ENCODE results near the gene LCP1. TPM values are rescaled to one million over a fixed set of nuclear protein-coding genes. Genes with fewer than 3 reads are reported as not detected.

LCP1 gene
- total and polyA plus RNA-seq, 2 of the 13 experiments (the other 11 are each of a cell fraction or from before 2014, with no cell fraction given), result 1.6 TPM

DNA sequence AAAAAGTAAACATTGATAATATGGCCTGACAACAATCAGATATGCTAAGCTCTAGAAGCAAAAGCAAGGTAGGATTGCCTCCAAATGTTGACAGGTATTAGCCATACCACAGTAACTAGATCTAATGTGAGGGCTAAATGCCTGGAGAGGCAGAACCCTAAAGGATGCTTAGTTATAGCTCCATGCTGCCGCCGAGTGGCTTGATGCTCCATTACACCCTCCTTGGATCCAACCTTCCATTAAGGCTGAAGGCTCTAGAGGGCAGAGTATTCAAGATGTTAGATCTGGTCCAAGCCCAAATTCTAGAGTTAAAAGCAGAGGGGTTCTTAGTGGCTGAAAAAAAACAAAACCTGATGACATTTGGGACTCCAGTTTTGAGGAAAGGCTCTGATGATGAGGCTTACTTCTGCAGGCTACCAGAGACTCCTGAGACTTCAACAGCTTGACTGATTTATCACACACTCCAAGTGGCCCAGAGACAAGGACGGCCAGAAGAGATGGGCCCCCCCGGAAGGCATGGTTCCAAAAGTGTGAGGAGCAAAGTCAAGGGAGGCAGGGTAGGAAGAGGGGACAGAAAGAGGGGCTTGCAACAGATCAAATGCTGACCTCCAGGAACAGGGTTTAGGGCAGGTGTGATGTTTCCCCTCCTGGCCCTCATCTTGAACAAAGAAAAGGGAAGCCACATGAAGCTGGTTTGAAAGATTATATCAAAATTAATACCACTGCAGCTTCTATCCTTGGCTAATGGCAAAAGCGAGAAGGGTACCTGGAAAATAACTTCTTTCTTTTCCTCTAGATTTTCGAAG, 55.2 kb downstream of the LCP1 start (continued):
- TF ChIP-seq ZNF207 (IDR thresholded peaks at IDR 0.05; ENCODE audit: borderline replicate concordance) (no peak), SPEN (CRISPR knock-in tag; IDR thresholded peaks at IDR 0.05; ENCODE audit: low read depth) (no peak), YY1 (IDR thresholded peaks at IDR 0.05; ENCODE audit: insufficient read depth, insufficient replicate concordance, low read depth, low read length) (no peak), RELA (CRISPR knock-in tag; IDR thresholded peaks at IDR 0.05) (no peak), HOXA5 (CRISPR knock-in tag; IDR thresholded peaks at IDR 0.05) (no peak), MIER2 (CRISPR knock-in tag; IDR thresholded peaks at IDR 0.05) (no peak), ISX (CRISPR knock-in tag; conservative IDR thresholded peaks at IDR 0.05) (no peak), RAD21 (CRISPR knock-in tag; IDR thresholded peaks at IDR 0.05) (peak; percentile 88), HNRNPH1 (optimal IDR thresholded peaks at IDR 0.05; ENCODE audit: low read depth, low read length) (no peak), ZNF614 (CRISPR knock-in tag; IDR thresholded peaks at IDR 0.05; ENCODE audit: borderline replicate concordance) (0 out of 2 replicates have a peak, but pooled peaks have one; percentile 46), PHF21A (CRISPR knock-in tag; IDR thresholded peaks at IDR 0.05) (no peak), ZNF343 (CRISPR knock-in tag; IDR thresholded peaks at IDR 0.05) (no peak)
- TF ChIP-seq, protein P1, sequence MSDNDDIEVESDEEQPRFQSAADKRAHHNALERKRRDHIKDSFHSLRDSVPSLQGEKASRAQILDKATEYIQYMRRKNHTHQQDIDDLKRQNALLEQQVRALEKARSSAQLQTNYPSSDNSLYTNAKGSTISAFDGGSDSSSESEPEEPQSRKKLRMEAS (IDR thresholded peaks at IDR 0.05), result no peak
- TF ChIP-seq, protein P2, sequence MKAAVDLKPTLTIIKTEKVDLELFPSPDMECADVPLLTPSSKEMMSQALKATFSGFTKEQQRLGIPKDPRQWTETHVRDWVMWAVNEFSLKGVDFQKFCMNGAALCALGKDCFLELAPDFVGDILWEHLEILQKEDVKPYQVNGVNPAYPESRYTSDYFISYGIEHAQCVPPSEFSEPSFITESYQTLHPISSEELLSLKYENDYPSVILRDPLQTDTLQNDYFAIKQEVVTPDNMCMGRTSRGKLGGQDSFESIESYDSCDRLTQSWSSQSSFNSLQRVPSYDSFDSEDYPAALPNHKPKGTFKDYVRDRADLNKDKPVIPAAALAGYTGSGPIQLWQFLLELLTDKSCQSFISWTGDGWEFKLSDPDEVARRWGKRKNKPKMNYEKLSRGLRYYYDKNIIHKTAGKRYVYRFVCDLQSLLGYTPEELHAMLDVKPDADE (CRISPR knock-in tag; IDR thresholded peaks at IDR 0.05), result no peak
- TF ChIP-seq, protein P3, sequence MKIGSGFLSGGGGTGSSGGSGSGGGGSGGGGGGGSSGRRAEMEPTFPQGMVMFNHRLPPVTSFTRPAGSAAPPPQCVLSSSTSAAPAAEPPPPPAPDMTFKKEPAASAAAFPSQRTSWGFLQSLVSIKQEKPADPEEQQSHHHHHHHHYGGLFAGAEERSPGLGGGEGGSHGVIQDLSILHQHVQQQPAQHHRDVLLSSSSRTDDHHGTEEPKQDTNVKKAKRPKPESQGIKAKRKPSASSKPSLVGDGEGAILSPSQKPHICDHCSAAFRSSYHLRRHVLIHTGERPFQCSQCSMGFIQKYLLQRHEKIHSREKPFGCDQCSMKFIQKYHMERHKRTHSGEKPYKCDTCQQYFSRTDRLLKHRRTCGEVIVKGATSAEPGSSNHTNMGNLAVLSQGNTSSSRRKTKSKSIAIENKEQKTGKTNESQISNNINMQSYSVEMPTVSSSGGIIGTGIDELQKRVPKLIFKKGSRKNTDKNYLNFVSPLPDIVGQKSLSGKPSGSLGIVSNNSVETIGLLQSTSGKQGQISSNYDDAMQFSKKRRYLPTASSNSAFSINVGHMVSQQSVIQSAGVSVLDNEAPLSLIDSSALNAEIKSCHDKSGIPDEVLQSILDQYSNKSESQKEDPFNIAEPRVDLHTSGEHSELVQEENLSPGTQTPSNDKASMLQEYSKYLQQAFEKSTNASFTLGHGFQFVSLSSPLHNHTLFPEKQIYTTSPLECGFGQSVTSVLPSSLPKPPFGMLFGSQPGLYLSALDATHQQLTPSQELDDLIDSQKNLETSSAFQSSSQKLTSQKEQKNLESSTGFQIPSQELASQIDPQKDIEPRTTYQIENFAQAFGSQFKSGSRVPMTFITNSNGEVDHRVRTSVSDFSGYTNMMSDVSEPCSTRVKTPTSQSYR (CRISPR knock-in tag; IDR thresholded peaks at IDR 0.05; ENCODE audit: borderline replicate concordance), result no peak
- TF ChIP-seq, protein P4, sequence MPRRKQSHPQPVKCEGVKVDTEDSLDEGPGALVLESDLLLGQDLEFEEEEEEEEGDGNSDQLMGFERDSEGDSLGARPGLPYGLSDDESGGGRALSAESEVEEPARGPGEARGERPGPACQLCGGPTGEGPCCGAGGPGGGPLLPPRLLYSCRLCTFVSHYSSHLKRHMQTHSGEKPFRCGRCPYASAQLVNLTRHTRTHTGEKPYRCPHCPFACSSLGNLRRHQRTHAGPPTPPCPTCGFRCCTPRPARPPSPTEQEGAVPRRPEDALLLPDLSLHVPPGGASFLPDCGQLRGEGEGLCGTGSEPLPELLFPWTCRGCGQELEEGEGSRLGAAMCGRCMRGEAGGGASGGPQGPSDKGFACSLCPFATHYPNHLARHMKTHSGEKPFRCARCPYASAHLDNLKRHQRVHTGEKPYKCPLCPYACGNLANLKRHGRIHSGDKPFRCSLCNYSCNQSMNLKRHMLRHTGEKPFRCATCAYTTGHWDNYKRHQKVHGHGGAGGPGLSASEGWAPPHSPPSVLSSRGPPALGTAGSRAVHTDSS (CRISPR knock-in tag; conservative IDR thresholded peaks at IDR 0.05), result no peak
- TF ChIP-seq, protein P5, sequence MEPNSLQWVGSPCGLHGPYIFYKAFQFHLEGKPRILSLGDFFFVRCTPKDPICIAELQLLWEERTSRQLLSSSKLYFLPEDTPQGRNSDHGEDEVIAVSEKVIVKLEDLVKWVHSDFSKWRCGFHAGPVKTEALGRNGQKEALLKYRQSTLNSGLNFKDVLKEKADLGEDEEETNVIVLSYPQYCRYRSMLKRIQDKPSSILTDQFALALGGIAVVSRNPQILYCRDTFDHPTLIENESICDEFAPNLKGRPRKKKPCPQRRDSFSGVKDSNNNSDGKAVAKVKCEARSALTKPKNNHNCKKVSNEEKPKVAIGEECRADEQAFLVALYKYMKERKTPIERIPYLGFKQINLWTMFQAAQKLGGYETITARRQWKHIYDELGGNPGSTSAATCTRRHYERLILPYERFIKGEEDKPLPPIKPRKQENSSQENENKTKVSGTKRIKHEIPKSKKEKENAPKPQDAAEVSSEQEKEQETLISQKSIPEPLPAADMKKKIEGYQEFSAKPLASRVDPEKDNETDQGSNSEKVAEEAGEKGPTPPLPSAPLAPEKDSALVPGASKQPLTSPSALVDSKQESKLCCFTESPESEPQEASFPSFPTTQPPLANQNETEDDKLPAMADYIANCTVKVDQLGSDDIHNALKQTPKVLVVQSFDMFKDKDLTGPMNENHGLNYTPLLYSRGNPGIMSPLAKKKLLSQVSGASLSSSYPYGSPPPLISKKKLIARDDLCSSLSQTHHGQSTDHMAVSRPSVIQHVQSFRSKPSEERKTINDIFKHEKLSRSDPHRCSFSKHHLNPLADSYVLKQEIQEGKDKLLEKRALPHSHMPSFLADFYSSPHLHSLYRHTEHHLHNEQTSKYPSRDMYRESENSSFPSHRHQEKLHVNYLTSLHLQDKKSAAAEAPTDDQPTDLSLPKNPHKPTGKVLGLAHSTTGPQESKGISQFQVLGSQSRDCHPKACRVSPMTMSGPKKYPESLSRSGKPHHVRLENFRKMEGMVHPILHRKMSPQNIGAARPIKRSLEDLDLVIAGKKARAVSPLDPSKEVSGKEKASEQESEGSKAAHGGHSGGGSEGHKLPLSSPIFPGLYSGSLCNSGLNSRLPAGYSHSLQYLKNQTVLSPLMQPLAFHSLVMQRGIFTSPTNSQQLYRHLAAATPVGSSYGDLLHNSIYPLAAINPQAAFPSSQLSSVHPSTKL (CRISPR knock-in tag; IDR thresholded peaks at IDR 0.05), result peak; percentile 42; the same call in 1 of the 2 replicates
